Activated CD4-positive, alpha-beta T cell treated with anti-CD3 and anti-CD28 coated beads, Interleukin-2, amount 50 U/mL, for 24 hours (primary cell): ENCODE measurements around the gene C19orf25.
"Not testable (repeated sequence)": the region's sequence is repeated elsewhere in the genome, so short reads cannot be mapped to it uniquely, and the experiment has no call there.

ENCODE experiments used
- DNase-seq, 2 donors: peaks; one replicate each; pipeline ENCODE4 v3.0.0-alpha.2; 2020; ENCODE audit warnings: low read depth in 1 of 2, low spot score in 1 of 2

Gene C19orf25

GRCh38 chr19:1512671-1513498, 33.9 kb upstream of the C19orf25 start, which contains the start of gene ADAMTSL5:
Gene ADAMTSL5, minus strand, starts transcription at chr19:1513019. Its CDS starts 2,076 bp downstream, at chr19:1510943.
- DNase-seq = peak; percentile 35 to 56

- DNase-seq = no peak
Observed at GRCh38 chr19:1511318-1512317, 32.6 kb upstream of the C19orf25 start.

GRCh38 chr19:1510807-1511206, 31.8 kb upstream of the C19orf25 start:
- DNase-seq = no peak

GRCh38 chr19:1510442-1510806, 31.4 kb upstream of the C19orf25 start:
- DNase-seq = no peak

DNA sequence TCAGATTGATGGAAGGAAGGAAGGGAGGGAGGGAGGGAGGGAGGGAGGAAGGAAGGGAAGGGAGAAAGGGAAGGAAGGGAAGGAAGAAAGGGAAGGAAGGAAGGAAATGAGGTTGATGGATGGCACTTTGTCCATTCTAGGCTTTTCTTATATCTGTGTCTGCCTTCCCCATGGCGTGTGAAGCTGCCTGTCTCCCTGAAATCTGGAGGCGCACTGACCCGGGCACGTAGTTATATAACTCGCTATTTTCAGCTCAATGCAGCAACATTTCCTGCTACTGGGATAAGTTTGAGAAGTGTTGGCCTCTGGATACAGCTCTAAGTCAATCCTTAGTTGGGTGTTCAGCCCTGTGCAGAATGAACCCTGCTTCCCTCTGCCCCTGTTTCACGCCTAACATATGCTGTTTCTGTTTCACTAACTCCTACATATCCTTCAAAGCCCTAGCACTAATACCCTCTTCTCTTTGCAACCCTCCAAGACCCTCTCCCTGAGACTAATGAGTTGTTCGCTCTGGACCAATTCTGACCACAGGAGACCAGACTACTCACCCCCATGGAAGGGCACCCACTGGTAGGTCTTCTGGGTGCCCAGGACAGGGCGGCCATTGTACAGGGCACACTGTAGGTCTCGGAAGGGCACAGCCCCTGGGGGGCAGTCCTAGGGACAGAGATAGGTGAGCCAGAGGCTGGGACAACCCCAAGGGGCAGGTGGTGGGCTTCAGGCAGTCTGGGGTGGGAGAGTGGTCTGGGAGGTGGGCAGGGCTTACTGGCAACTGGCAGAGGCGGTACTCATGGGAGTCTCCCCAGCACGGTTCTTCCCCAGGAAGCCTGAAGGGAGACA, 30.8 kb upstream of the C19orf25 start:
- no peak for DNase-seq

- DNase-seq = no peak
Observed at GRCh38 chr19:1508507-1508856, 29.5 kb upstream of the C19orf25 start.

DNA sequence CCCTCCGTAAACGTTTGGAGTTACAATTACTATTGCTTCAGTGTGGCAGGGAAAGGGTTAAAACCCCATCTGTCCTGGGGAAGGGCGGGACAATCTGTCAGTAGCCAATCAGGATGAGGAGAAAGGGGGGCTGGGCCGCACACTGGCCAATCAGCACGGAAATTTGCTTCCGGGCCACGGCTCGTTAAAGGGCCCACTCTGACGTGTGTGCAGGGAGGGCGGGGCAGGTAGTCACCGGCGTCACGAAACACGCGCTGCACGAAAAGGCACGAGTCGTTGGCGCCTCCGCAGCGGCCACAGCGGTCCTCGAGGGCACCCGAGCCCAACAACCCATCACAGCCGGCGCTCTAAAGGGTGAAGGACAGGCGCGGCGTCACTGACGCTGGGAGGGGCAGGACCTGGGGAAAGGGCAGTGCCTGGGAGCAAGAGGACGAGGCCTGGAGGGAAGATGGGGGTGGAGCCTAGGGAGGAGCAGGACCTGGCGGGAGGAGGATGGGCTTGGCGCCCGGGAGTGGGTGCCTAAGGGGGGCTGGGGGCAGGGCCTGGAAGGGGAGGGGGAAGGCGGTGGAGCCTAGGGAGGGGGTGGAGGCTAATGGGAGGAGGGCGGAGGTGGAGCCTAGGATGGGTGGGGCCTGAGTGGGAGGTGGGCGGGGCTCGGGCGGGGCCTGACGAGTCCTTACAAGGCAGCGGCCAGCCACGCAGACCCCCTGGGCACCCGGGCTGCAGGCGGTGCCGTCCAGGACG, 28.9 kb upstream of the C19orf25 start:
- DNase-seq = peak; percentile 75 to 88

DNA sequence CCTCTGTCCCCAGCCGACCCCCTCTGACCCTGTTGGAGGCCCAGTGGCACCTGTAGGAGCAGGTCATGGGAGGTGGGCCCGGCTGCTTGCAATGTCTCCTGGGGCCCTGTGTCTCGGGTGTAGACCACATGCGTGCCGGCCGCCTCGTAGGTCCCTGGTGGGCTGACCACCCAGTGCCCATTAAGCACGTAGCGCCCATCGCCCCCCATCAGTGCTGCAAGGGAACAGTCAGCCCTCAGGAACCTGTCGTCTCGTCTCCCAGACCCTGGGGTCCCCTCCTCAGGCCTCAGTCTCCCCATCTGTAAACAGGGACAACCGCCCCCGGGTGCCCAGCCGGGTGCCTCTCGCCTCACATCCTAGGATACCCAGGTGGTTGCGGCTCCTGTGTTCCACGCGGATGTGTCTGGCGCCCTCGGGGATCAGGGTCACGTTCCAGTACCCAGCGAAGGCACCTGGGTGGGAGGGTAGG, 28.2 kb upstream of the C19orf25 start:
- DNase-seq = no peak

- DNase-seq = no peak
Observed at GRCh38 chr19:1505991-1506881, 27.2 kb upstream of the C19orf25 start.

- no peak for DNase-seq
Observed at GRCh38 chr19:1505012-1505411, 26.0 kb upstream of the C19orf25 start.

DNA sequence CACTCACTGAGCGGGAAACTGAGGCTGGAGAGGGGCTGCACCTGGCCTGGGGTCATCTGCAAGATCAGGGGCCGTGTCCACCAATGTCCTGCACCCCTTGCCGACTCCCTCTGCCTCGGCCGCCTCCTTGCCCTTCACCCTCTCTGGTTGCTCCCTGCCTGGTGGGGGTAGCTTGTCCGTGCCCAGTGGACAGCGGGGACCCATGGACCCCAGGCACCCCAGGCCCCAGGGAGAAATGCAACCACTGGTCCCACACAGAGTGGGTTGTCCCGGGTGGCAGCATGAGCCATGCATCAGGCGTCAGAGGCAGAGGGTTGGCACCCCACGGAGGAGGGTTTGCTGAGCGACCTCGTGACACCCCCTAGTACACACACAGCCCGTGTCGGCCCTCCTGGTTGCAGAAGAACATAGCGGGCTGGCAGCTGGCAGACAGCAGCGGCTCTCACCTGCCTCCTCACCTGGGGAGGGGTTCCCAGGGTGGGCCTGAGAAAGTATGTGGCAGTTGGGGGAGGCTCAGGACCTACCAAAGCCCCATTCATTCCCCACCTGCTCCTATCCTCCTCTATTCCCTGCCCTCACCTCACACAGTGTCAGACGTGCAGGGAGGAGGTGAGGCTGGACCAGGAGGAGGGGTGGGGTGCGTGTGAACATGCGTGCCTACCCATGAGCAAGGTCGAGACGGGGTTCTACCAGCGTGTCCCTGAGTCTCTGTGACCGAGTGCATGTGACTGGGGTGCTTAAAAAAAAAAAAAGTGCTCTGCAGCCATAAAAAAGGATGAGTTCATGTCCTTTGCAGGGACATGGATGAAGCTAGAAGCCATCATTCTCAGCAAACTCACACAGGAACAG, 25.1 kb upstream of the C19orf25 start:
- DNase-seq = no peak

DNA sequence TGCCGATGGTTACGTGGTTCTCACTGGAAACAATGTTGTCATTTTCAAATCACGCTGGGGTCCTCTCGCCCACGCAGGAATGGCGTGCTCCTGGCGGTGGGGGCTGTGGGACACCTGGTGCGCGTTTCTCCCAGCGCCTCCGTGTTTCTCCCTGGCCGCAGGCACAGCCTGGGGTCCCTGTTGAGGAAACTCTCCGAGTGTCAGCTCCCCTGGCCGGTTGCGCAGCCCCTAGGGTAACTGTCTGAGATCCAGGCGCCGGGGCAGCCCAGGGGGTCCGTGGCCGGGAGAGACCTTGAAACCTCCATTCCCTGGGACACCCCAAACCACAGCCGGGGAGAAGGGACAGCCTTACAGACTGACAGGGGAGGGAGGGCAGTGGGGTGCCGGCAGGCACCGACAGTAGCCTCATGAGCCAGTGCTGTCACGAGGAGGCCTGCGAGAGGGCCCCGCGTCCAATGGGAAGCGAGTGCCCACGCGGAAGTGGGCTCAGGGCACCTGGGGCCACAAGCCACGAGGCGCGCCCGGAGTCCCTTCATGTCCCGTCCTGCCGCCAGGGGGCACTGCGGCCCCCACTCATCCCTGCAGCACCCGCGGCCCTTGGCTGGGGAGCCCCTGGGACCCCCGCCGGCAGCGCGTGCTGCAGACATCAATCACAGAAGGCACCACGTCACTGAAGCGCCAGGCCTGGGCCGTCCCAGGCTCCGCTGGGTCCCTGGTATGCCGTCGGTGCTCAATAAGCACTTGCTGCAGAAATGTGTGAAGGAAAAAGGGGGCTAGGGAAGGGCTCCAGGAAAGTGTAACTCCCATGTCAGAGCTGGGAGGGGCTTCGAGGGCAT, 24.3 kb upstream of the C19orf25 start:
- DNase-seq = peak; percentile 52 to 55

- DNase-seq = no peak
Observed at GRCh38 chr19:1502433-1503088, 23.5 kb upstream of the C19orf25 start.

DNA sequence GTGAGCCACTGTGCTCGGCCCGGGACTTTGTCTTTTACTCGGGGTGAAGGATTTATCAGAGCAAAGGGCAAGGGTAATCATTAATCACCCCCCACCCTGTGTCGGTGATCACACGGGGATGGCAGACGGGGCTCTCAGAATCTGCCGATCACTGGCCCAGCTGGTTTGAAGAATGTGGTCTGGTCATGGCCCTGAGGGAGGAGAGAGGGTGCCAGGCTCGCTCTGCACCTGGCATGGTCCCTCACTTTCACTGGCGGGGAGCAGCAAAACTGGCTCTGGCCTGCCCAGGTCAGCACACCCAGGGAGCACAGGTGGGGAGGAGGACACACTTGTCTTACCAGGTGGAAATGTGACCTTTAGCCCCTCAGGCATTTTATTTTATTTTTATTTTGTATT, 22.2 kb upstream of the C19orf25 start:
- no peak for DNase-seq

DNA sequence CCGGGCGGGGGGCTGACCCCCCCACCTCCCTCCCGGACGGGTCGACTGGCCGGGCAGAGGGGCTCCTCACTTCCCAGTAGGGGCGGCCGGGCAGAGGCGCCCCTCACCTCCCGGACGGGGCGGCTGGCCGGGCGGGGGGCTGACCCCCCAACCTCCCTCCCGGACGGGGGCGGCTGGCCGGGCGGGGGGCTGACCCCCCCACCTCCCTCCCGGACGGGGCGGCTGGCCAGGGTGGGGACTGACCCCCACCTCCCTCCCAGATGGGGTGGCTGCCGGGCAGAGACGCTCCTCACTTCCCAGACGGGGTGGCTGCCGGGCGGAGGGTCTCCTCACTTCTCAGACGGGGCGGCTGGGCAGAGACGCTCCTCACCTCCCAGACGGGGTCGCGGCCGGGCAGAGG, 20.2 kb upstream of the C19orf25 start:
- DNase-seq = not testable (repeated sequence)

- DNase-seq = no peak
Observed at GRCh38 chr19:1497578-1498235, 18.7 kb upstream of the C19orf25 start.
